Spleen (tissue), 7 donors: ENCODE results near the gene RBBP8.

ENCODE experiments used
- POLR2A ChIP-seq, 3 donors: fragments of 450-650 bp; IDR thresholded peaks; one replicate each; pipeline ENCODE4 v1.5.1; 2017; ENCODE audit warnings: antibody characterized with exemption in 3 of 3, mild to moderate bottlenecking in 1 of 3
- TF ChIP-seq, protein P1 (sequence below), 11 experiments: fragments of 200-600 bp in 7 of 11; fragments of 450-650 bp in 4 of 11; sonication (generic) in 4 of 11; IDR thresholded peaks in 8 of 11; conservative IDR thresholded peaks in 3 of 11; 1 replicate in 7 of 11; 2 replicates in 4 of 11; pipeline versions ENCODE4 v1.4.0 to v1.8.0; 2016 to 2021; ENCODE audit warnings: antibody characterized with exemption in 11 of 11, inconsistent platforms in 4 of 11, mild to moderate bottlenecking in 1 of 11
- donor health status: DM: no; HTN: no; CAD: no; lungs with moderate emphysema.
- donor health status: DM: no; HTN: no; CAD: no.
- donor health status: DM: no; HTN: no; CAD: no.

DNA sequence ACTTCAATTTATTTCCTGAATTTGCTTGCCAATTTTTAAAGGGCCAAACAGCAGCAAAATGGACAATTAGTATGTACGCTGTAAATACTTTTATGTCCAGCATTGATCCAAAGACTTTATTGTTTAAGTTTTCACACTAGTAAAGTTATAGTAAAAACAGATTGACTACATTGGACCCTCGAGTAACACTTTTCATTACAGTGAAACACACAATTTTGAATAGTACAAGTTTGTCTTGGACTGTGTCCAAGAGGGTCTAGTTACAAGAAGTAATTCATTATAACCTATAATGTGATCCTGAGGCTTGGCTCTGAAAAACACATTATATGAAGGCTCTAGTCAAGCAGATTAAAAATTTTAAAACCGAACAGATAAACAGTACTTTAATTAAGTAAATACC lies 11.4 kb upstream of the RBBP8 start:
- TF ChIP-seq POLR2A (IDR thresholded peaks at IDR 0.05): no peak
- TF ChIP-seq, protein P1, sequence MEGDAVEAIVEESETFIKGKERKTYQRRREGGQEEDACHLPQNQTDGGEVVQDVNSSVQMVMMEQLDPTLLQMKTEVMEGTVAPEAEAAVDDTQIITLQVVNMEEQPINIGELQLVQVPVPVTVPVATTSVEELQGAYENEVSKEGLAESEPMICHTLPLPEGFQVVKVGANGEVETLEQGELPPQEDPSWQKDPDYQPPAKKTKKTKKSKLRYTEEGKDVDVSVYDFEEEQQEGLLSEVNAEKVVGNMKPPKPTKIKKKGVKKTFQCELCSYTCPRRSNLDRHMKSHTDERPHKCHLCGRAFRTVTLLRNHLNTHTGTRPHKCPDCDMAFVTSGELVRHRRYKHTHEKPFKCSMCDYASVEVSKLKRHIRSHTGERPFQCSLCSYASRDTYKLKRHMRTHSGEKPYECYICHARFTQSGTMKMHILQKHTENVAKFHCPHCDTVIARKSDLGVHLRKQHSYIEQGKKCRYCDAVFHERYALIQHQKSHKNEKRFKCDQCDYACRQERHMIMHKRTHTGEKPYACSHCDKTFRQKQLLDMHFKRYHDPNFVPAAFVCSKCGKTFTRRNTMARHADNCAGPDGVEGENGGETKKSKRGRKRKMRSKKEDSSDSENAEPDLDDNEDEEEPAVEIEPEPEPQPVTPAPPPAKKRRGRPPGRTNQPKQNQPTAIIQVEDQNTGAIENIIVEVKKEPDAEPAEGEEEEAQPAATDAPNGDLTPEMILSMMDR (IDR thresholded peaks at IDR 0.05 in 8 of 11, conservative IDR thresholded peaks at IDR 0.05 in 3 of 11): no peak
